HG02885 (cell line): Measurements from ENCODE around the gene TEX55.
"Not testable (repeated sequence)": the region's sequence is repeated elsewhere in the genome, so short reads cannot be mapped to it uniquely, and the experiment has no call there.

Experiments used
- ATAC-seq: cut with Tn5 transposase; IDR thresholded peaks from one replicate; pipeline ENCODE4 v1.9.1; 2021; ENCODE audit warnings: mild to moderate bottlenecking; ENCODE audit not compliant: unreplicated experiment, poor library complexity

The TEX55 gene

GRCh38 chr3:119157971-119158370, 12.0 kb downstream of the TEX55 start:
- no peak for ATAC-seq

GRCh38 chr3:119160361-119160760, 14.4 kb downstream of the TEX55 start:
- no peak for ATAC-seq

- no peak for ATAC-seq
Measured at GRCh38 chr3:119160815-119161214, 14.8 kb downstream of the TEX55 start.

GRCh38 chr3:119161240-119161639, 15.3 kb downstream of the TEX55 start:
- no peak for ATAC-seq

GRCh38 chr3:119164745-119165144, 18.8 kb downstream of the TEX55 start:
- not testable (repeated sequence) for ATAC-seq

- ATAC-seq, result no peak
Measured at GRCh38 chr3:119170821-119171220, 24.9 kb downstream of the TEX55 start.

- ATAC-seq, result no peak
Measured at GRCh38 chr3:119173325-119173724, 27.4 kb downstream of the TEX55 start, which contains the start of gene UPK1B. Gene UPK1B (plus strand): TSS chr3:119173598. CDS start chr3:119186742, 13,144 bp downstream.

GRCh38 chr3:119175872-119176756, 30.1 kb downstream of the TEX55 start:
- ATAC-seq, result no peak

- ATAC-seq, result no peak
Measured at GRCh38 chr3:119176778-119177177, 30.8 kb downstream of the TEX55 start.

- ATAC-seq, result no peak
Measured at GRCh38 chr3:119177321-119177720, 31.4 kb downstream of the TEX55 start.

- ATAC-seq, result no peak
Measured at GRCh38 chr3:119181765-119182164, 35.8 kb downstream of the TEX55 start.

- ATAC-seq, result no peak
Measured at GRCh38 chr3:119184111-119184510, 38.1 kb downstream of the TEX55 start.

GRCh38 chr3:119184796-119185570, 39.0 kb downstream of the TEX55 start:
- no peak for ATAC-seq

- no peak for ATAC-seq
Measured at GRCh38 chr3:119187266-119187665, 41.3 kb downstream of the TEX55 start.

GRCh38 chr3:119191800-119192199, 45.8 kb downstream of the TEX55 start:
- no peak for ATAC-seq

GRCh38 chr3:119194237-119195150, 48.5 kb downstream of the TEX55 start:
- ATAC-seq, result no peak

GRCh38 chr3:119195151-119195476, 49.1 kb downstream of the TEX55 start:
- ATAC-seq, result no peak

GRCh38 chr3:119195911-119196310, 49.9 kb downstream of the TEX55 start:
- no peak for ATAC-seq
